K562 treated with DMSO at 1 percent for 24 hours (cell line): ENCODE results near the gene SCML2. TPM values are rescaled to one million over a fixed set of nuclear protein-coding genes. Genes with fewer than 3 reads are reported as not detected.

Experiments used
- total RNA-seq: library from RNA; unstranded; fragments of 300-600 nt; gene quantifications from 2 replicates; pipeline ENCODE4 v1.2.3, GENCODE V29; 2022; ENCODE audit warnings: low read depth; ENCODE audit not compliant: insufficient read depth

The SCML2 gene
- 9.0 and 11.3 TPM in 2 replicates for total RNA-seq

DNA sequence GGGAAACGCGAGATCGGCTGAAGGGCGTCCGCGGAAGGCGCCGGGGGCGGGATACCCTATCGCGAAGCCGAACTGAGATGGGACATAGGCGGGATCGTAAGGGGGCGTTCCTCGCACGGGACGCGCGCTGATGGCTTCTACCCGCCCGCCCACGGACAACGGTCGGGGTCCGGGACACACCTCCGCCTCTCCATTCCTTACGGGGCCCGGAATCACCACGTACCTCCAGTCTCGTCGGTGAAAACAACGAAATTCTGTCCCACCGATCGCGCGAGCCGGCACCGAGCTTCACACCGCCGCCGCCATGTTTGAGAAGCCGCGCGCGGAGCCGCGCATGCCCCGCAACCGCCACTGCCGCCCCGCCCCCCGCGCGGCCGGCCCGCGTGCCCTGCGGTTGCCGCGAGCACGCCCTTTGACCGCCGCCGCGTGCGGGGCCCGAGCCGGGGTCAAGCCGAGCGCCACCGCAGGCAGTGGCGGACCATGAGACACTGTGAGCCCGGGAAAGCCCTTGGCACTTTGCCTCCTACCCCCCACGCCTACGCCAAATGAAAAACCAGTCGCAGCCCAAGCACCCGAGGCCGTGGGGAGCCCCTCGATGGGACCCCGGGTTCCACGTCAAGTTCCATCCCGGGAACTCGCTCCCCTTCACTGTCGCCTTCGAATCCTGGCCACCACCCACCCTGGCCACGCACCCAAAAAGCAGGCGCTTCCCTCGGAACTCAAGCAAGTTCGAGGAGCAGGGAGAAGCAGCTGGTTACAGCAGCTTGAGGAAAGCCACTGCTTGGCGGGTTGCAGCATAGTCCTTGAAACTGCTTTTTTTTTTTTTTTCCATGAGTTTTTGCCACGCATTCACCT lies at the start of gene SCML2:
SCML2 (minus strand) TSS at position 320 of the 855 bp plus-strand sequence. CDS start 20,617 bp downstream, outside the sequence.

GRCh38 chrX:18220786-18221185 lies 133.7 kb downstream of the SCML2 start, which contains the start of gene BEND2:
Gene BEND2 (minus strand): TSS chrX:18220886. CDS start chrX:18220750, 136 bp downstream.

Other genes starting within 250 kb of the SCML2 start
- gene BEND2, start 133.8 kb downstream of the SCML2 start, total RNA-seq: not detected in 2 replicates
- gene CDKL5, start 70.9 kb upstream of the SCML2 start, total RNA-seq: 0.24 and 0.52 TPM in 2 replicates